Lung (tissue), 12 donors: ENCODE measurements around the gene NTRK2. TPM values are rescaled to one million over a fixed set of nuclear protein-coding genes. Genes with fewer than 3 reads are reported as not detected.

ENCODE experiments used
- ATAC-seq: fragments of 200-7000 bp; cut with Tn5 transposase; one replicate; pipeline ENCODE4 v1.9.1; 2020; ENCODE audit warnings: moderate number of reproducible peaks; ENCODE audit not compliant: insufficient read depth, low FRiP score
- DNase-seq, 3 donors: peaks; one replicate each; pipeline ENCODE4 v3.0.0-alpha.2; 2013 to 2017
- H3K27ac ChIP-seq, 2 donors: one replicate each; pipeline ENCODE4 v1.5.1; 2013; ENCODE audit warnings: mild to moderate bottlenecking in 2 of 2, moderate library complexity in 2 of 2, control low read depth in 1 of 2, inconsistent platforms in 1 of 2, low read depth in 1 of 2, low read length in 1 of 2
- H3K27me3 ChIP-seq, 3 donors: one replicate each; pipeline ENCODE4 v1.5.1; 2013; ENCODE audit warnings: low read length in 2 of 3; ENCODE audit not compliant: control insufficient read depth in 3 of 3, insufficient read depth in 3 of 3
- H3K36me3 ChIP-seq, 4 donors: one replicate each; pipeline ENCODE4 v1.5.1; 2013; ENCODE audit warnings: low read length in 4 of 4, mild to moderate bottlenecking in 1 of 4, moderate library complexity in 1 of 4; ENCODE audit not compliant: control insufficient read depth in 4 of 4, insufficient read depth in 4 of 4
- H3K4me1 ChIP-seq, 5 donors: one replicate each; pipeline ENCODE4 v1.5.1; 2013; ENCODE audit warnings: low read length in 5 of 5, mild to moderate bottlenecking in 2 of 5, moderate library complexity in 1 of 5; ENCODE audit not compliant: control insufficient read depth in 5 of 5, insufficient read depth in 5 of 5
- H3K4me3 ChIP-seq: one replicate; pipeline ENCODE4 v1.5.1; 2013; ENCODE audit warnings: mild to moderate bottlenecking, control low read depth, moderate library complexity
- H3K9ac ChIP-seq, 2 donors: one replicate each; pipeline ENCODE4 v1.5.1; 2013; ENCODE audit warnings: low read length in 2 of 2, control low read depth in 1 of 2; ENCODE audit not compliant: insufficient read depth in 1 of 2
- H3K9me3 ChIP-seq, 4 donors: one replicate each; pipeline ENCODE4 v1.5.1; 2013; ENCODE audit warnings: low read length in 3 of 4, mild to moderate bottlenecking in 1 of 4, moderate library complexity in 1 of 4; ENCODE audit not compliant: control insufficient read depth in 4 of 4, insufficient read depth in 3 of 4
- CTCF ChIP-seq: IDR thresholded peaks from 2 replicates; pipeline ENCODE4 v1.5.1; 2012; ENCODE audit warnings: mild to moderate bottlenecking; ENCODE audit errors: control extremely low read depth, extremely low read depth
- WGBS, 2 donors: extraction: QIAGEN DNeasy Blood & Tissue Kit; methylation state at CpG; one replicate each; pipeline ENCODE4 v1.1.7; 2013; 5-methylcytosine and 5-hydroxymethylcytosine counted together
- polyA plus RNA-seq, 2 donors: library from polyadenylated mRNA; stranded (reverse); fragments of 200-250 nt; gene quantifications; one replicate each; pipeline ENCODE4 v1.2.1, GENCODE V29; 2013
- total RNA-seq, 2 donors: library from RNA; depleted of rRNA in 1 of 2; stranded (reverse); fragments of >200 nt in 1 of 2; gene quantifications; one replicate each; pipeline ENCODE4 v1.2.1, GENCODE V29; 2014 to 2021
- donor health status: control.
- donor health status: control.
- donor health status: Bipolar disorder and iron deficiency.
- donor health status: healthy.
- donor health status: DM: yes; HTN: yes; CAD: no.

Gene NTRK2
- total and polyA plus RNA-seq, 4 donors, result 0.33 to 14.4 (median 3.3) TPM

GRCh38 chr9:84835745-84836144 is 166.2 kb downstream of the NTRK2 start:
- Histone ChIP-seq H3K36me3 (no peaks in the 10 kb centered on the region), H3K4me3 (no peak overlapping the region), H3K27me3 (peaks cover 0 to 9% (median 0%) of the 10 kb centered on the region in 3 donors), H3K27ac (no peak overlapping the region), H3K4me1 (no peaks in the 10 kb centered on the region), H3K9ac (no peak overlapping the region), H3K9me3 (no peaks in the 10 kb centered on the region)
- no peak for ATAC-seq
- DNase-seq, result no peak
- TF ChIP-seq CTCF, result no peak
- 75 to 78% methylated on average over 5 of the region's 5 CpGs for WGBS, 2 donors

GRCh38 chr9:84838879-84839278 is 169.3 kb downstream of the NTRK2 start:
- Histone ChIP-seq H3K36me3 (no peaks in the 10 kb centered on the region), H3K9ac (no peak overlapping the region), H3K9me3 (no peaks in the 10 kb centered on the region), H3K4me3 (no peak overlapping the region), H3K27me3 (peaks cover 0 to 9% (median 0%) of the 10 kb centered on the region in 3 donors), H3K4me1 (no peaks in the 10 kb centered on the region), H3K27ac (no peak overlapping the region)
- ATAC-seq (no peak), DNase-seq (no peak)
- no peak for TF ChIP-seq CTCF
- WGBS, 2 donors, result 69 to 70% methylated on average over 1 of the region's 1 CpG

DNA sequence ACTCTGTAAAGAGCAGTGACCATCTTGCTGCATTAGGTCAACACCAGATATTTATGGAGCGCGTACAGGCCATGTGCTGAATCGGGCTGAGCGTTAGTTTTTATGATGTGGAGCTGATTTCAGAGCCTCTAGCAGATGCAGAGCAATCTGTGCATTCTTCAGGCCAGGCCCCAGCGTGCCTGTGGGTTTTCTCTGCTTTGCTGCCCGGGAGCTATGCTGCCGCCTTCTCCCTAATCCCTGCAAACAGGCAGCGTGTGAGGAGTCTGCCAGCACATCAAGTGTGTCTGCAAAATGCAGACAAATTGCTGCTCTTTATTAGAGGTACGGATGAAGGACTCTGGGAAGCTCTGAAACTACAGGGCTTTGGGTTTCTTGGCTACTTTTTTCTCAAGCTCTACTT is 170.0 kb downstream of the NTRK2 start:
- H3K4me1 ChIP-seq, result no peaks in the 10 kb centered on the region
- no peak for TF ChIP-seq CTCF
- H3K9me3 ChIP-seq, result no peaks in the 10 kb centered on the region
- no peak overlapping the region for H3K27ac ChIP-seq
- DNase-seq (no peak), ATAC-seq (no peak)
- no peak overlapping the region for H3K9ac ChIP-seq
- 80 to 81% methylated on average over 9 of the region's 9 CpGs for WGBS, 2 donors
- no peak overlapping the region for H3K4me3 ChIP-seq
- H3K36me3 ChIP-seq, result no peaks in the 10 kb centered on the region
- H3K27me3 ChIP-seq, result peaks cover 0 to 9% (median 0%) of the 10 kb centered on the region in 3 donors

- DNase-seq (no peak), ATAC-seq (no peak)
- H3K27ac ChIP-seq, result no peak overlapping the region
- H3K9ac ChIP-seq, result no peak overlapping the region
- 93 to 94% methylated on average over 5 of the region's 5 CpGs for WGBS, 2 donors
- peaks cover 0 to 5% (median 0%) of the 10 kb centered on the region in 3 donors for H3K27me3 ChIP-seq
- H3K4me3 ChIP-seq, result no peak overlapping the region
- H3K4me1 ChIP-seq, result no peaks in the 10 kb centered on the region
- no peak for TF ChIP-seq CTCF
- no peaks in the 10 kb centered on the region for H3K36me3 ChIP-seq
- H3K9me3 ChIP-seq, result no peaks in the 10 kb centered on the region
Measured at GRCh38 chr9:84841931-84842330, 172.4 kb downstream of the NTRK2 start.
